Measurements from ENCODE around the gene RIPOR3.

The RIPOR3 gene

GRCh38 chr20:50666709-50667298 lies 24.5 kb downstream of the RIPOR3 start:
- DNase-seq (ENCODE audit: extremely low spot score) = no peak
- ChIA-PET POLR2A (no interaction called here), CTCF (interaction anchor here (1.5 to 2.3 kb wide), 2 partner anchors 31 to 85 kb away, joined by 3 to 5 read pairs; no protein-coding TSS in a partner anchor)
- TF ChIP-seq, protein P1, sequence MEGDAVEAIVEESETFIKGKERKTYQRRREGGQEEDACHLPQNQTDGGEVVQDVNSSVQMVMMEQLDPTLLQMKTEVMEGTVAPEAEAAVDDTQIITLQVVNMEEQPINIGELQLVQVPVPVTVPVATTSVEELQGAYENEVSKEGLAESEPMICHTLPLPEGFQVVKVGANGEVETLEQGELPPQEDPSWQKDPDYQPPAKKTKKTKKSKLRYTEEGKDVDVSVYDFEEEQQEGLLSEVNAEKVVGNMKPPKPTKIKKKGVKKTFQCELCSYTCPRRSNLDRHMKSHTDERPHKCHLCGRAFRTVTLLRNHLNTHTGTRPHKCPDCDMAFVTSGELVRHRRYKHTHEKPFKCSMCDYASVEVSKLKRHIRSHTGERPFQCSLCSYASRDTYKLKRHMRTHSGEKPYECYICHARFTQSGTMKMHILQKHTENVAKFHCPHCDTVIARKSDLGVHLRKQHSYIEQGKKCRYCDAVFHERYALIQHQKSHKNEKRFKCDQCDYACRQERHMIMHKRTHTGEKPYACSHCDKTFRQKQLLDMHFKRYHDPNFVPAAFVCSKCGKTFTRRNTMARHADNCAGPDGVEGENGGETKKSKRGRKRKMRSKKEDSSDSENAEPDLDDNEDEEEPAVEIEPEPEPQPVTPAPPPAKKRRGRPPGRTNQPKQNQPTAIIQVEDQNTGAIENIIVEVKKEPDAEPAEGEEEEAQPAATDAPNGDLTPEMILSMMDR (IDR thresholded peaks at IDR 0.05; ENCODE audit: control extremely low read depth, extremely low read depth, low read depth, missing control alignments) = no peak

DNA sequence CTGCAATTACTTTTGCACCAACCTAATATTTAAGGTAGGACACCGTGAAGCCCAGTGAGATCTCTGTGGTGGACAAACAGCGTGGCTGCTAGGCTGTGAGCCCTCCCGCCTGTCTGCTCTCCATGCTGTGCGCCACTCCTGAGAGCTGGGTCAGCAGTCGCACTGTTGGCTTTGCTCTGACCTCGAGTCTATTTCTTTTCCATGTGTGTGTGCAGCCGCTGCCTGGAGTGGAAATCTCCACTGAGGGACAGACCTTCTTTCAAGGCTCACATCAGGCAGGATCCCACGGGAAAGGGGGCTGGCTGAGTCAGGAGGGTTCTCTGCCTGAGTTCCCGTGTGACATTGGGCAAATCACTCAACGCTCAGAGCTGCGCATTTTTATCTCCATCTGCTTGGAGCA lies 27.1 kb downstream of the RIPOR3 start:
- TF ChIP-seq, protein P1 (IDR thresholded peaks at IDR 0.05; ENCODE audit: control extremely low read depth, extremely low read depth, low read depth, missing control alignments) = no peak
- ChIA-PET POLR2A (no interaction called here), CTCF (interaction anchor here (1.7 kb wide), 1 partner anchor 31 kb away, joined by 4 read pairs; no protein-coding TSS in a partner anchor)
- no peak for DNase-seq (ENCODE audit: extremely low spot score)

DNA sequence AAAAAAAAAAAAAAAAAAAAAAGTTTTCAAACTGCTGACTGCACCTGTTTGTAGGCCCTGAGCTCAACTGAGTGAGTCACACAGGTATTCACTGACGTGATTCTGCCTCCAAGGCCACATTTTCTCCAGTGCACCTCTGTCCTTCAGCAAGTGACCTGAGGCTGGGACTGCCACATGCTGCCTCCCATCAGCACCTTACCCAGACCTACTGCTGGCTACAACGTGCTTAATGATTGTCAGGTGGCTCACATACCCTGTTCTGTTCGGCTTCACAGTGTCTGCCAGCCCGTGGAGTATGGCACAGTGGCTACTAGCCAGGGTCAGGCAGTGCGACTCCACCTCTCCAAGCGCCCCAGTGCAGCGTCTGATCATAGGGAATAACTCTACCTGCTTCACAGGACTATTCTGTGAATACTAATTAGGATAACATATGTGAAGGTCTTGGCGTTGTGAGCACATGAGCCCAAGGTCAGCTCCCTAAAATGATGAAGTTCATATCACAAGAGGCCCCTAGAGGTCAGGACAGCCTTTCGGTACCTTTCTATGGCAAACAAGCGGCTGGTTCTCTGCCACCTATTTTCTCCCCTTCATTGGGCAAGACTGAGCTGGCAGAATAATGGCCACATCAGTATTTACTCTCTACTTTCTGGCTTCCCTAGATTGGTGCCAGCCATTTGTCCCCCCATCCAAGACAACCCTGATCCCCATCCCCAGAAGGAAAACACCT lies 28.1 kb downstream of the RIPOR3 start:
- CTCF ChIA-PET = interaction anchor here (1.7 kb wide), 2 partner anchors 30 to 87 kb away, joined by 4 read pairs; no protein-coding TSS in a partner anchor
- POLR2A ChIA-PET = no interaction called here
- DNase-seq (ENCODE audit: extremely low spot score) = no peak
- TF ChIP-seq, protein P1 (IDR thresholded peaks at IDR 0.05; ENCODE audit: control extremely low read depth, extremely low read depth, low read depth, missing control alignments) = no peak

DNA sequence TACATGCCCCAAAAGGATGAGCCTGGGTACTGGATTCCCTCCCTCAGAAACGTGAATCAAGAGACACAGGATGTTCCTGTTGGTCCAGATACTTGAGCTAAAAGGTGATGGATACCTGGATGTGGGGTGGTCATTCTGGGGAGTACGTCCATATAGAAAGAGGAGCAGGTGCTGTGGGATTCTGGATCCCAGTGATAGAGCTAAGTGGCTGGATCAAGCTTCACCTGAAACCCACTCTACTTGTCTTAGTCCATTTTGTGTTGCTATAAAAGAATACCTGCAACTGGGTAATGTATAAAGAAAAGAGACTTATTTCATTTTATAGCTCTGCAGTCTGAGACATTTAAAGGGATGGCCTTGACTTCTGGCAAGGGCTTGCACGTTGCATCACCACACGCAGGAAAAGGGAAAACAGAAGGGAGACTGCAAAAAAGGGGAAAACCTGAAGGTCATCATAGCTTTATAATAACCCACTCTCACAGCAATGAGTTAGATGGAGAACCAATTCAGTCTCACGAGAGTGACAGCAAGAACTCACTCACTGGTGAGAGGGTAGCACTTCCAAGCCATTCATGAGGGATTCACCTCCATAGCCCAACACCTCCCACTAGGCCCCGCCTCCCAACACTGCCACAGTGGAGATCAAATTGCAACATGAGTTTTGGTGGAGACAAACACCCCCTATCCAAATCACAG lies 31.2 kb downstream of the RIPOR3 start:
- ChIA-PET POLR2A (interaction anchor here (0.5 kb wide), 1 partner anchor 1708 kb away, joined by 3 read pairs; no protein-coding TSS in a partner anchor), CTCF (interaction anchor here (0.7 to 1.9 kb wide), 2 partner anchors 12 to 36 kb away, joined by 3 to 4 read pairs; no protein-coding TSS in a partner anchor)
- no peak for DNase-seq (ENCODE audit: extremely low spot score)
- TF ChIP-seq, protein P1 (IDR thresholded peaks at IDR 0.05; ENCODE audit: control extremely low read depth, extremely low read depth, low read depth, missing control alignments) = no peak

- ChIA-PET POLR2A (no interaction called here), CTCF (interaction anchor here (1.9 kb wide), 1 partner anchor 37 kb away, joined by 4 read pairs; no protein-coding TSS in a partner anchor)
- TF ChIP-seq, protein P1 (IDR thresholded peaks at IDR 0.05; ENCODE audit: control extremely low read depth, extremely low read depth, low read depth, missing control alignments) = no peak
- DNase-seq (ENCODE audit: extremely low spot score) = no peak
Measured at GRCh38 chr20:50658804-50659380, 32.5 kb downstream of the RIPOR3 start.

DNA sequence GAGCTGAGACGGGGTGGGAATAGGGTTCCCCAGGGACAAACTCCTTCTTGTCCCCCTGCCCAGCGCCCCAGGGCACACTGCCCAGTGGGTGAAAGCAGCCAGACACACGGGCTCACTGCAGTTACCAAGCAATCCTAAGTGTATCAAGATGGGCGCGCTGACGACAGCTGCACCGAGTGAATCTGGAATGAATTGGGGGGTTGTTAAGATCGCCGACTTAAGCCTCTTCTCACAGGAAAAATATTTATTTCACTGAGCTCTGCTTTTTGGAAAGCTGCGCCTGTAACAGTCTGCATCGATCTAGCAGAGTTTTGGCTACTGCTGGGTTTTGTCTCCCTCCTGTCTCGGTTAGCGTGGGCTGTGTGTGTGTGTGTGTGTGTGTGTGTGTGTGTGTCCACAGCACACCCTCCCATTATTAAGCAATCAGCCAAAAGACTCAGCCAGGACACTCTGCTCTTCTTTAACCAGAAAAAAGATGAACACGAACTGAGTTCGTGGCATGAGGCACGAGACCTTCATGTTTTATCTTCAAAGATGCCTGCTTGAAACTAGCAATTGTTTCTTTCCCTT lies 35.9 kb downstream of the RIPOR3 start:
- TF ChIP-seq, protein P1 (IDR thresholded peaks at IDR 0.05; ENCODE audit: control extremely low read depth, extremely low read depth, low read depth, missing control alignments) = no peak
- ChIA-PET POLR2A (no interaction called here), CTCF (interaction anchor here (1.2 kb wide), 1 partner anchor 94 kb away, joined by 4 read pairs; no protein-coding TSS in a partner anchor)
- no peak for DNase-seq (ENCODE audit: extremely low spot score)

Data from GM10248 (cell line).